K562 (cell line): ENCODE measurements around the gene CADPS2.

Experiments
- BRD4 ChIP-seq: fragments of 200-600 bp; sonication (generic); IDR thresholded peaks from 2 replicates; pipeline ENCODE4 v1.6.1; 2017; ENCODE audit warnings: inconsistent platforms
- BRF2 ChIP-seq: IDR thresholded peaks from 3 replicates; pipeline ENCODE4 v1.6.1; 2011; ENCODE audit warnings: borderline replicate concordance, mild to moderate bottlenecking; ENCODE audit not compliant: insufficient read length, insufficient read depth
- CHD2 ChIP-seq: IDR thresholded peaks from 2 replicates; pipeline ENCODE4 v1.6.1; 2011; ENCODE audit warnings: low read depth, low read length
- CHD4 ChIP-seq: fragments of 200-600 bp; sonication (generic); IDR thresholded peaks from 3 replicates; pipeline ENCODE4 v1.6.1; 2012; ENCODE audit warnings: low read depth, mild to moderate bottlenecking, mixed read lengths, low read length, inconsistent platforms; ENCODE audit not compliant: insufficient read depth, insufficient replicate concordance, poor library complexity, severe bottlenecking
- CREB1 ChIP-seq, 2 experiments: sonication (generic) in 1 of 2; formaldehyde crosslinking in 1 of 2; IDR thresholded peaks; 2 replicates each; pipeline versions ENCODE4 v1.6.1 to v1.8.0; 2012 to 2022; ENCODE audit warnings: inconsistent platforms in 1 of 2, mild to moderate bottlenecking in 1 of 2, missing genetic modification reagents in 1 of 2, moderate library complexity in 1 of 2
- CTCF ChIP-seq, 3 experiments: IDR thresholded peaks in 2 of 3; conservative IDR thresholded peaks in 1 of 3; 2 replicates each; pipeline ENCODE4 v1.5.1; 2011 to 2012; ENCODE audit warnings: low read length in 3 of 3, mild to moderate bottlenecking in 3 of 3, control low read depth in 2 of 3, improper control_type of control experiment in 1 of 3, inconsistent platforms in 1 of 3, low read depth in 1 of 3, mixed read lengths in 1 of 3, moderate library complexity in 1 of 3; ENCODE audit not compliant: insufficient read depth in 2 of 3
- DIDO1 ChIP-seq: fragments of 450-650 bp; IDR thresholded peaks from 2 replicates; pipeline ENCODE4 v1.6.1; 2016; ENCODE audit warnings: low read depth, missing biosample characterization, missing genetic modification characterization
- EGR1 ChIP-seq: fragments of 450-650 bp; conservative IDR thresholded peaks from 2 replicates; pipeline ENCODE4 v1.6.1; 2017; ENCODE audit warnings: mild to moderate bottlenecking
- FOXP4 ChIP-seq: sonication (generic); formaldehyde crosslinking; IDR thresholded peaks from 2 replicates; pipeline ENCODE4 v1.8.0; 2022; ENCODE audit warnings: mild to moderate bottlenecking, missing genetic modification reagents, borderline replicate concordance
- HINFP ChIP-seq: fragments of 450-650 bp; conservative IDR thresholded peaks from 2 replicates; pipeline ENCODE4 v1.6.1; 2016; ENCODE audit warnings: missing genetic modification characterization, low read depth, mild to moderate bottlenecking, control low read depth, missing compliant biosample characterization
- MTA1 ChIP-seq: fragments of 450-650 bp; IDR thresholded peaks from 2 replicates; pipeline ENCODE4 v1.6.1; 2017; ENCODE audit warnings: borderline replicate concordance
- RFX5 ChIP-seq: IDR thresholded peaks from 2 replicates; pipeline ENCODE4 v1.6.1; 2011; ENCODE audit warnings: low read depth, mild to moderate bottlenecking, improper control_type of control experiment, low read length
- ZNF274 ChIP-seq: IDR thresholded peaks from 2 replicates; pipeline ENCODE4 v1.6.1; 2011; ENCODE audit warnings: low read depth, mild to moderate bottlenecking, low read length, moderate library complexity, borderline replicate concordance

- TF ChIP-seq CTCF (IDR thresholded peaks at IDR 0.05 in 2 of 3, conservative IDR thresholded peaks at IDR 0.05 in 1 of 3; ENCODE audit: insufficient read depth in 2 of 3, low read depth in 1 of 3, low read length in 3 of 3) (no peak), HINFP (tag) (no peak), RFX5 (no peak), FOXP4 (no peak), BRF2 (no peak), CREB1 (IDR thresholded peaks at IDR 0.05) (no peak), CREB1 (CRISPR knock-in tag; IDR thresholded peaks at IDR 0.05) (no peak), DIDO1 (tag) (no peak), CHD4 (no peak), ZNF274 (no peak), EGR1 (no peak), BRD4 (no peak), MTA1 (no peak), CHD2 (no peak)
Measured at GRCh38 chr7:122622682-122623081, 263.6 kb downstream of the CADPS2 start.
